Loucy (cell line): ENCODE results near the gene HENMT1.

Source experiments
- CTCF ChIP-seq: fragments of 200-600 bp; sonication (generic); conservative IDR thresholded peaks from 2 replicates; pipeline ENCODE4 v1.5.1; 2014; ENCODE audit warnings: mild to moderate bottlenecking, antibody characterized with exemption, low read length
- EZH2phosphoT487 ChIP-seq: fragments of 200-600 bp; IDR thresholded peaks from 2 replicates; pipeline ENCODE4 v1.6.1; 2018; ENCODE audit warnings: antibody characterized with exemption, mild to moderate bottlenecking, moderate library complexity, borderline replicate concordance

GRCh38 chr1:108624069-108624468, 36.8 kb downstream of the HENMT1 start:
- TF ChIP-seq EZH2phosphoT487 (no peak), CTCF (no peak)
